HTR-8/SVneo (cell line): ENCODE results near the gene URB2.
A peak's percentile ranks its signal among the peaks of the same experiment; 100 is the strongest.
"Not testable (repeated sequence)": the region's sequence is repeated elsewhere in the genome, so short reads cannot be mapped to it uniquely, and the experiment has no call there.

Source experiments
- DNase-seq: peaks from one replicate; pipeline ENCODE4 v3.0.0; 2011; ENCODE audit warnings: low spot score, mixed read lengths; ENCODE audit not compliant: insufficient read length
- FAIRE-seq: peaks from 2 replicates; lab custom pipeline; 2011; peaks lifted over from hg19 to GRCh38; lab: Jason Lieb, UNC

URB2 gene

GRCh38 chr1:229675396-229675795 lies 49.3 kb downstream of the URB2 start:
- DNase-seq (no peak), FAIRE-seq (no peak)

- no peak for DNase-seq
- FAIRE-seq = no peak
These were observed 59.1 kb downstream of the URB2 start for GRCh38 chr1:229685149-229685548.

- no peak for FAIRE-seq
- DNase-seq = no peak
These were observed 63.2 kb downstream of the URB2 start for GRCh38 chr1:229689273-229689672.

GRCh38 chr1:229689904-229690303 lies 63.9 kb downstream of the URB2 start:
- DNase-seq (no peak), FAIRE-seq (no peak)

- DNase-seq (no peak), FAIRE-seq (no peak)
These were observed 64.6 kb downstream of the URB2 start for GRCh38 chr1:229690662-229691061.

GRCh38 chr1:229691362-229691761 lies 65.3 kb downstream of the URB2 start:
- FAIRE-seq (no peak), DNase-seq (no peak)

- DNase-seq = no peak
- no peak for FAIRE-seq
These were observed 67.3 kb downstream of the URB2 start for GRCh38 chr1:229693129-229693900.

- FAIRE-seq (no peak), DNase-seq (no peak)
These were observed 68.1 kb downstream of the URB2 start for GRCh38 chr1:229694053-229694693.

GRCh38 chr1:229696385-229696784 lies 70.3 kb downstream of the URB2 start:
- FAIRE-seq = no peak
- DNase-seq = no peak

GRCh38 chr1:229699613-229700267 lies 73.7 kb downstream of the URB2 start:
- no peak for DNase-seq
- peak; percentile 23 for FAIRE-seq

GRCh38 chr1:229704157-229704556 lies 78.1 kb downstream of the URB2 start:
- no peak for FAIRE-seq
- no peak for DNase-seq

GRCh38 chr1:229705152-229705551 lies 79.1 kb downstream of the URB2 start:
- DNase-seq, FAIRE-seq: not testable (repeated sequence)

- not testable (repeated sequence) for FAIRE-seq, DNase-seq
These were observed 81.1 kb downstream of the URB2 start for GRCh38 chr1:229707127-229707526.

GRCh38 chr1:229709500-229710013 lies 83.5 kb downstream of the URB2 start:
- FAIRE-seq (no peak), DNase-seq (no peak)
